ENCODE measurements around the gene SET.

GRCh38 chr9:128640603-128641002 is 48.4 kb upstream of the SET start:
- no peak for TF ChIP-seq CTCF (conservative IDR thresholded peaks at IDR 0.05)
- no peak for TF ChIP-seq ZFX (IDR thresholded peaks at IDR 0.05)

All from C4-2B (cell line).